ENCODE results near the gene SLC34A1.

- TF ChIP-seq POLR2A (IDR thresholded peaks at IDR 0.05) (no peak), CTCF (IDR thresholded peaks at IDR 0.05) (no peak), EP300 (IDR thresholded peaks at IDR 0.05) (no peak)
Measured at GRCh38 chr5:177354711-177355110, 29.5 kb upstream of the SLC34A1 start.
